GM19099 (cell line): Measurements from ENCODE around the gene TTC33.

ENCODE experiments used
- POLR2A ChIP-seq: IDR thresholded peaks from 3 replicates; pipeline ENCODE4 v1.6.1; 2011; ENCODE audit warnings: low read depth; ENCODE audit not compliant: insufficient read length; ENCODE audit errors: extremely low read depth

The TTC33 gene

DNA sequence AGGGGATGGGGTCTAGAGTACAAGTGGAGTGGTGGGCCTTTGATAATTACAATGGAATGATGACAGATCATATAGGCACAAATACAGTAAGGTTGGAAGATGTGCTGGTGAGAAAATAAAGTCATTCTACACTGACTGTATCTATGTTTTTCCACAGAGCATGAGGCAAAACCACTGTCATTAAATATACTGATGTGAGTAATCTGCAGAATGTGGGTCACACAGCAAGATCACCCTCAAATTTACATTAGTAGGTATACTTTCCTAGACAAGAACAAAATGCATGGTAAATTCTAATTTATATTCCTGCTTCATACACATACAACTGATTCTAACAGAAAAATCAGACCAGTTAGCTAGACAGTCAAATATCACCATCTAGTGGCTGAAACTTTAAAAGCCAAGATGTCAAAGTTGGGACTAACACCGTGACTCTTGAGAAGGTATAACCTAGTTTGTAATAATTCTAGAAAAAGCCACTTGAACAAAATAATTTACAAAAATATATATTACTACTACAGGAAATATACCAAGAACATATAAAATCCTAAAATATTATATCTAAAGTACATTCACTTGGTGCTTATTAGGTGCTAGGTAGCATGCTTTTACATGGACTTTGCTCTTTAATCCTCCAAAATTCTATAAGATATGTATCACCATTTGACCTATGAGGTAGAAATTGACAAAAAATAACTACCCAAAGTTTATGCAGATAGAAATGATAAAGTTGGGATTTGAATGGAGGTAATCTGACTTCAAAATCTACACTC is 19.5 kb downstream of the TTC33 start:
- TF ChIP-seq POLR2A, result no peak

DNA sequence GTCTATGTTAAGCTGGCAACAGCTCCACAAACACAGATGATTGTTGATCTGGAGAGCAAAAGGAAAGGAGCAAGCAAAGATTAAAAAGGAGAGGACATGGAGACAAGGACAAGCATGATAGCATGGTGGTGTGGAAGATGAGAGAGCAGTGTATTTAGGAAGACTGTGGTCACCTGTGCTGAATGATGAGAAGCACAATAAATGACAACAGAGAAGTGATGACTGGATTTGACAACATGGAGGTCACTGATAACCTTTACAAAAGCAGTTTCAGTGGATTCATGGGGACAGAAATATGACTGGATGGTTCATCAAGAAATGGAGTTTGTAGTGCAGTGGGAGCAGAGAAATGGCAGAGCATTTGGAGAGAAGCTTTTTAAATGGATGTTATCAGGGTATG is 20.2 kb downstream of the TTC33 start:
- TF ChIP-seq POLR2A, result no peak

DNA sequence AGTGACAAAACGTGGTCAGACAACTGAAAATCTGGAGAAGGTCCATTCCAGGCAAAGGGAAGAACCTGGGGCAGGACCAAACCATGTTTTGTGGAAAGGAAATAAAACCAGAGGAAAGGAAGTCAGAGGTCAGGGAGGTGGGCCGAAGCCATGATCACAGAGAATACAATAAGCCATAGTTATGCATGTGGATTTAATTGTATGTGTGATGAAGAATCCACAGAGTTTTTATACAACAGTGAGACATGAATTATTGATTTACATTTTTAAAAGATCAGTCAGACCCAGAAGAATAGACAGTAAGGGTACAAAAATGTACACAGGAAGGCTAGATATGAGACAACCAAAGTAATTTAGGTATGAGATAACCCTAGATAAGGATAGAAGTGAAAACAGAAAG is 20.8 kb downstream of the TTC33 start:
- TF ChIP-seq POLR2A, result no peak

DNA sequence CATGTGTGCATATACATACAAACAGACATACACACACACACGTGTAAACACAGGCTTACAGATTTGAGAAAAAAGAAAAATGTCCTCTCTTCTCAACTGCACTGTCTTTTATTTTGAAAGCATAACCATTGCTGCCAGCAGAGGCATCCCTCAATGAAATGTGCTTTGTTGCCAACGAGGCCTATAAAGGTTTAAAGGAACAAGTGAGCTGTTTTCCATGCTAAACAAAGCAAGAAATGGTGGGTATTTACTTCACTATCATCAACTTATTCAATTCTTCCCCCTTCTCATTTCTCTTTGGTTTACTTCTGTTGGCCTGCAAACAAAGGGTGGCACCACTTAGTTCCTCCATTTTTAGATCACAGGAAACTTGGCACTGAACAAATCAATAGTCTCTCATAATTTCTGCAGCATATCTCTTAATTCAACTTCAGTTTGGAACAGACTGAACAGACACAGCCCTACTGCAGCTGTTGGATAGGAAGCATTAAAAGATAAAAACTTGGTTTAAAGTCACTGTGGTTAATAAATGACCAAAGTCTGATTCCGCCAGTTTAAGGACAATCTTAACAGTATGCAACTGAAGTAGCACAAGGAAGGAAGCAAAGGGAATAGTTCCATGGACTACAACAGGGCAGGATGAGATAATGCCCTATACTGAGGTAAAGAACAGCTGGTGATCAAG is 21.7 kb downstream of the TTC33 start:
- no peak for TF ChIP-seq POLR2A

DNA sequence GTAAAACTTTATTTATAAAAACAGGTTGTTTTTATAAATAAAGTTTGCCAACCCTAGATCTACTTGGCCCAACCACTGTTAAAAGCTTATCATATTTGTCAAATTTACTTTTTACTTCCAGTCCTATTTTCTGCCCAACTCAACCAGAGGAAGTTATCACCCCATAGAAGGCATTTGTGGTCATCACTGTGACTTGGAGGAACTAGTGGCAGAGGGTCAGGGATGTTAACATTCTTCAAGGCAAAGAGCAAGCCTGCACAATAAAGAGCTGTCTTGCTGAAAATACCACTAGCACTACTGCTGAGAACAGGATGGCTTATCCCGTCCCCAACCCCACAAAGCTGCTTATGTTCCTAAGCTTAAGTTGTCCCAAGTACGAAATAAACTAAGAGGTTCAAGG is 22.3 kb downstream of the TTC33 start:
- no peak for TF ChIP-seq POLR2A

DNA sequence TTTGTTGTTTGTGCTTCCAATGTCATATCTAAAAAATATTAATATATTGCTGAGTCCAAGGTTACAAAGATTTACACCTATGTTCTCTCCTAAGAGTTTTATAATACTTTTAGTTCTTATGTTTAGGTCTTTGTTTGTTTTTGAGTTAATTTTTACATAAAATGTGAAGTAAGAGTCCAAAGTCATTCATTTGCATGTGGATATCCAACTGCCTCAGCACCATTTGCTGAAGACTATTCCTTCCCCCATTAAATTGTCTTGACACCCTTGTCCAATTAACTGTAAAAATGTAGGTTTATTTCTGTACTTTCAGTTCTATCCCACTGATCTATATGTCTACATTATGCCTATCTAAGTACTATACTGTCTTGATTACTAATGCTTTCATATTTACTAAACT is 35.7 kb downstream of the TTC33 start:
- TF ChIP-seq POLR2A, result no peak

DNA sequence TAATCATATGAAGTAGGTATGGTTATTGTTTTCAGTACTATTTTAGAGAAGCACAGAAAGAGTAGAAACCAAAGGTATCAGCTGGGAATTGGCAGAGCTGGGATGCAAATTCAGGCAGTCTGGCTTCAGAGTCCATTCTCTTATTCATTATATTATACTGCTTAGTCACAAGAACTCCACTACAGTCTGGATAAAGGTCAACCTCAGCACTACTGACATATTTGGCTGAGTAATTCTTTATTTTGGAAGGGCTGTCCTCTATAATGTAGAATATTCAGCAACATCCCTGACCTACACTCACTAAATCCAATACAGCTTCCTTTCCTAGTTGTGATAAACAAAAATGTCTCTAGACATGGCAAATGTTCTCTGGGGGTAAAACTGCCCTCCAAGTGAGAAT is 38.5 kb downstream of the TTC33 start:
- no peak for TF ChIP-seq POLR2A

DNA sequence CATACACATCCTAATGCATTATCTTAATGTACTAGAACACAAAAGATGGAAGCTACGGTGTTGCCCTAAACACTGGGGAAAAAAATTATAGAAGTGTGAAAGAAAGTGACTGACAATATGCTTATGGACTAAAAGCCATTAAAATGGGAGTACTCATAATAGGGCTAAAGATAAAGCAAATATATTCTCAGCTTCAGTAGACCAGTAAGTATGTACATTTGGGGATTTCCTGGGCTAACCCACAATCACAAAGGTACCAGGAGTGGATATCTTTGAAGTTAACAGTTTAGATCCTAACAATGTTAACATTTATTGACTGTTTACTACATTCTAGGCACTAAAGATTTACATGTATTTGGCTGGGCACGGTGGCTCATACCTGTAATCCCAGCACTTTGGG is 39.2 kb downstream of the TTC33 start:
- TF ChIP-seq POLR2A, result no peak

DNA sequence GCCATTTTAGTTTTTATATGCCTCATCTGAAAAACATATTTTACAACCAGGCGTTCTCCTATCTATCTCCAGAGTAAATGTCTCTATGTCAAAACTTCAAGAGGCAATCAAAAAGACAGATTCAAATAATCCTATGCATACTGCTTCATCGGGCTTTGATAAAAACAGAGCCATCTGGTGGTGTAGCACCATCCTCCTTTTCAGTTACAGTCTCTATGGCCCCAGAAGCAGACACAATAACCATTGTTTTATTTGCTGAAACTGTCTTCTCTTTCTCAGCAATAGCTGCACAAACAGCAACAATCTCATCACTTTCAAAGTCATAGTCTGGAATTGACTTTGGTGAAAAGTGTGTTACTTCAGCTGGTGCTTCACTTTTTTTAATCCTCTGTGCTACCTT is 39.8 kb downstream of the TTC33 start:
- TF ChIP-seq POLR2A, result no peak

DNA sequence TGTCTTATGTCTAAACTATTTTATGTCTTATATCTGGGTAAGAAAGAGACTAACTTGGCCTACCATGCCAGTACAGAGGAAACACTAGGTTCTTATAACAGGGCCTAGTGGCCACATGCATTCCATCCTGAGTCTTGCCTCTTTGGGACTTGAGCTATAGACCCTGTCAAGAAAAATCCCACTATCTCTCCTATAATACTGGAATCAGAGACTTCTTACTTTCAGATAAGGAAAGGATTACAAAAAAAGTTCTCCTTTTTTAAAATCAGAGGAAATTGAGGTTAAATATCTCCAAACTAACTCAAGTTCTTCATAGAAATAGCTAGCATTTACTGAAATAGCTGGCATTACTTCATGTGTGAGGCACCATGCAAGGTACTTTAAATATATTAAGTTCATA is 41.8 kb downstream of the TTC33 start:
- TF ChIP-seq POLR2A, result no peak

DNA sequence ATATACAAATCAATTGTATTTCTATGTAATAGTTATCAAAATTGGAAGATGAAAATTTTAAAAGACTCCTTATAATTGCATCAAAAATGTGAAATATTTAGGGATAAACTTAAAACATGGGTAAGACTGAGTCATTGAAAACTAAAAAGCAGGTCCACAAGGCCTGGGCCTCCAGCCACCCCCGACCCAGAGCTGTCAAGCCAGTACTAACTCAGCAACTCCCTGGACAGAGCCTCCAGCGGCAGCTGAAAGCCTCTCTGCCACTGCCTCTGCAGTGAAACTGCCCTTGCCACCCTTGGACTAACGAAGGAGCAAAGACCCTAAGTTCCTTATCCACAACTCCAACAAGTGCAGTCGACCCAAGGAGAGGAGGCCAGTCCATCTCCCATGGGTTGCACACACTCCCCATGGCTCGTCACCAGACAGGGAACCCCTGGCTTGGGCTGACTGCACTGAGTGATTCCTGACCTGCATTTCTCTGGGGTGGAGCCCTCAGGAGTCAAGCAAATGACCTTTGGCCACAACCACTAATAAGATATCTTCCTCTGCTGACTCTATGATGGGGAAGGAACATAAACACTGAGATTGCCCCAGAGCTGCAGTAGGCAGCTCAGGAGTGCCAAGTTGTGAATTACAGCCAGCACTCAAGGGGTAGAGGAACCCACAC is 55.5 kb downstream of the TTC33 start:
- no peak for TF ChIP-seq POLR2A

DNA sequence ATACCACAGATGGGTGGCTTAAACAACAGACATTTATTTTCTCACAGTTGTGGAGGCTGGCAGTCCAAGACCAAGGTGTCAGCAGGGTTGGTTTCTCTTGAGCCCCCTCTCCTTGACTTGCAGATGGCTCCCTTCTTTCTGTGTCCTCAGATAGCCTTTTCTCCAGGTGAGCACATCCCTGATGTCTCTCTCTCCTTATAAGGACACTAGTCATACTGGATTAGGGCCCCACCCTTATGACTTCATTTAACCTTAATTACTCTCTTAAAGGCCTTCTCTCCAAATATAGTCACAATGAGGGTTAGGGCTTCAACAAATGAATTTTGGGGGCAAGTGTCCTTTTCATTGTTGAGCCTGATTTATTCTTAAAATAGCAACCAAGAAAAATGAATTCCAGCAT is 61.3 kb downstream of the TTC33 start:
- TF ChIP-seq POLR2A, result no peak

DNA sequence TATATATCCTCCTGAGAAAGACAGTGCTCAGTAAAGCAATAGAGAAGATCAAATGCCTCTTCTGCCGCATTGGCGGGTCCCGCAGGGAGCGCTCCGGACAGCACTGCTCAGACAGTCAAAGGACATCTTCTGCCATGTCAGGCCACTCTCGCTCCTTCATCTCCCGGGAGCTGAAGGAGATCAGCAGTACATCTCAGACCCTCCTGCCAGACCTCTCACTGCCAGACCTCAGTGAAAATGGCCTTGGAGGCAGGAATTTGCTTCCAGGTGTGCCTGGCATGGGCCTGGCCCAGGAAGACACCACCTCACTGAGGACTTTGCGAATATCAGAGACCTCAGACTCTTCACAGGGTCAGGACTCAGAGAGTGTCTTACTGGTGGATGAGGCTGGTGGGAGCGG is 63.9 kb downstream of the TTC33 start:
- no peak for TF ChIP-seq POLR2A

DNA sequence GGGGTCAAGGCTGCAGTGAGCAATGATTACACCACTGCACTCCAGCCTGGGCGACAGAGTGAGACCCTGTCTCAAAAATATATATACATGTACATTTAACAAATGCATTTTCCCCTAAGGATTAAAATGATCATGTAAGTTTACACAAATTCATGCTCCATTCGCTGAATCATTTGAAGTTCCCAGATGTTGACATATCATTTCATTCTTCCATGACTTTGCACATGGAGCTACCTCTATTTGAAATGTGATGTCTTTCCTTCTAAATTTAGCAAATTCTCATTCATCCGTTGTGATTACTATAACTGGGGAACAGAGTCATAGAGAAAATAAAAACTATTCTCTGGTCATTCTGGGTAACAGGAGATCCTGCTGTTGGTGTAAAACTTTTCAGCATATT is 65.5 kb downstream of the TTC33 start:
- no peak for TF ChIP-seq POLR2A

DNA sequence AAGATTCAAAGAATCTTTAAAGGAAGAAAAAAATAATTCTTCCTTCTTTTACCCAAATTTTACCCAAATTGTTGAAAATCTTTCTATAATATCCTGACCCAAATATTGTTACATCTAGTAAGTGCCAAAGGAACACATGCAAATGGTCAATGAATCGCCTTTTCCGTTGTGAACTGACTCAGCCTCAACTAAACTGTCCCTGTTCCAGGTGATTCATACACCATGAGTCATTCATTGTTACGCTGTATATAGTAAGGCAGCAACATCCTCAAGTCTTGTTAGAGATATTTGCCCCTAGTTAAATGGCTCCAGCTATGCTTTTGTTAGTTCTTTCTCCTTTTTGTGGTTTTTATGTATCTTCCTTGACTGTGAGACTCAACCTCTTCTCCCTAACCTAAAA is 66.3 kb downstream of the TTC33 start:
- TF ChIP-seq POLR2A, result no peak

DNA sequence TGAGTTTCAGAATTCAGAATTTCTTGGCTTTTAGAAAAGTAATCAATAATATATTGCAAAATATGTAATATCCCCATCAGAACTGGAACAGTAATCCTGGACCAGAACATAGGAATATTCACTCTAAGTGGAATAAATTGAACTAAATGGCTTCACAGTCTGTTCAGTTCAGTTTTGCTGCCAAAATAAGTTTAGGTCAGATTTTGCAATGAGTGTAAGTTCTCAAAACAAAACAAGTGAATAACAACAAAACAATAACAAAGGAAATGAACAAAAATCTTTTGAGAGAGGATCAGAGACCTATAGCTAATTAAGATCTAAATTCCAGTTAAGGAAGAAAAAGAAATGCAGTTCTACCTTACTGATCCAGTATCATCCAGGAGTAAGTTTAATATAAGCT is 66.8 kb downstream of the TTC33 start:
- TF ChIP-seq POLR2A, result no peak

DNA sequence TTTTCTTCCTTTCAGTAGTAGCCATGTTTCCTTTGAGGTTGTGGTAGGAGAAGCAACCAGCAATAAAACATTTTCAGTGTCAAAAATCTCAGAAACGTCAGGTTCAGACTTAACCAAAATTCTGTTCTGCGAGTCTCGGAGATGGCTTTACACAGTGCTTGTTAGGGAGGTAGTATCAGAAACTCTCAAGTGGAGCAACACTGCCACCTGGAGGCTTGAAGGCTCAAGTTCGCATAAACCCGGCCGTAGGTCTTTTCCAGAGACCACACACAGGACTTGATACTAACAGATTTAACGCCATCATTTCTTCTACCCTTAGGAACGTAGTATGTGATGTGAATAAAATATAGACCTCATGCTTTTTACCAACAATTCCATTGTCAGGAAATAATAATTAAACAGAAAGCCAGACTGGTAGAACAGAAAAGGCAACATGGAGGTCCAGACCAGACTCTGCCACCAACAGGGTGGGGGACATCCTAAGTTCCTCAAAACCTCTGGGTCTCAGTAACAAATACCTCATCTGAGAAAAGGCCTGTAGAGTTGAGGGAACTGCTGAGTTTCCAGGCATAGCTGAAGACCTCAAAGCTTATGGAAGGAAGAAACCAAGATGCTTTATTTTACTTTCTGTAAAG is 67.5 kb downstream of the TTC33 start:
- TF ChIP-seq POLR2A, result no peak

DNA sequence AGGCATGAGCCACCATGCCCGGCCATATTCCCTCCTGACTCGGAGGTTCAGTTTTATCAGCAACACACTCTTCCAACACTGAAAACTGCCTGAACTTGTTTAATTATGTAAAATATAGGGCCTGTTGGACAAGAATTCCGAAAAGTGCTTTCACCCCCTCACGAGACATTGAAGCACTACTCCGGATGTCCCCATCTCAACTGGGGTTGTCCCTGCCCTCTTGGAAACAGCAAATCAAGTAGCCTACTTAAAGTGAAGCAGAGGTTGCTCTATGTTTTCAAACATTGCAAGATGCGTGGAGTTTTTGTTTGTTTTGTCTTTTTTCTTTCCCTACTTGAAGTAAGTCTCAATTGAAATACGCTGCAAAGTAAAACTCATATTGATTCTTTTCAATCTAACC is 68.4 kb downstream of the TTC33 start:
- TF ChIP-seq POLR2A, result no peak
